HG02678 (cell line): ENCODE data around the gene ABHD12B.
"Not testable (repeated sequence)": the region's sequence is repeated elsewhere in the genome, so short reads cannot be mapped to it uniquely, and the experiment has no call there.

Source experiments
- ATAC-seq: cut with Tn5 transposase; IDR thresholded peaks from one replicate; pipeline ENCODE4 v1.9.1; 2021; ENCODE audit warnings: mild to moderate bottlenecking, moderate library complexity; ENCODE audit not compliant: unreplicated experiment

Gene ABHD12B

DNA sequence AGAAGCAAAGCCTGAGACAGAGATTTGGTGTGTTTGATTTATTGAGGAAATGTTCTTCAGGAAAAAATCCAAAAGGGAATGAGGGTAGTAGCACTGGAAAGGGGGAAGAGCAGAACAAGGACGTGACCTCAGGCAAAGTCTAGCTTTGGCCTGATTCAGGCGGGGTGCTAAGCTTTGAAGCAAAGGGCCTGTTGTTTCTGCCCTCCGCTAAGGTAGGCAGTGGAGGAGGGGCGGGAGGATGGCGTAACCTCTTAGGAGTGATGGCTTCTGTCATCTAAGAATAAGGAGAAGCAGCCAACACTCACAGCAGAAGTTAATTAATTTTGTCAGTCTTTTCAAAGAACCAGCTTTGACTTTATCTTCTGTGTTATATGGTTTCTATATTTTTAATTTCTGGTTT lies 20.4 kb downstream of the ABHD12B start:
- no peak for ATAC-seq

DNA sequence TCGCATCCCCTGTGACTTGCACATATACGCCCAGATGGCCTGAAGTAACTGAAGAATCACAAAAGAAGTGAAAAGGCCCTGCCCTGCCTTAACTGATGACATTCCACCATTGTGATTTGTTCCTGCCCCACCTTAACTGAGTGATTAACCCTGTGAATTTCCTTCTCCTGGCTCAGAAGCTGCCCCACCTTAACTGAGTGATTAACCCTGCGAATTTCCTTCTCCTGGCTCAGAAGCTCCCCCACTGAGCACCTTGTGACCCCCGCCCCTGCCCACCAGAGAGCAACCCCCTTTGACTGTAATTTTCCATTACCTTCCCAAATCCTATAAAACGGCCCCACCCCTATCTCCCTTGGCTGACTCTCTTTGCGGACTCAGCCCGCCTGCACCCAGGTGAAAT lies 24.6 kb downstream of the ABHD12B start:
- ATAC-seq, result not testable (repeated sequence)

DNA sequence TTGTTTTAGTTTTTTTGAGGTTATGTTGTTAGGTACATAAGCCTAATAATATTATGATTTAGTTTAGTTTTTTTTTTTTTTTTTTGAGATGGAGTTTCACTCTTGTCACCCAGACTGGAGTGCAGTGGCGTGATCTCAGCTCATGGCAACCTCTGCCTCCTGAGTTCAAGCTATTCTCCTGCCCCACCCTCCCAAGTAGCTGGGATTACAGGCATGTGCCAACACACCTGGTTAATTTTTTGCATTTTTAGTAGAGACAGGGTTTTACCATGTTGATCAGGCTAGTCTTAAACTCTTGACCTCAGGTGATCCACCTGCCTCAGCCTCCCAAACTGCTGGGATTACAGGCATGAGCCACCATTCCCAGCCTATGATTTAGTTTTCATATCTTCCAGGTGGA lies 25.2 kb downstream of the ABHD12B start:
- not testable (repeated sequence) for ATAC-seq

DNA sequence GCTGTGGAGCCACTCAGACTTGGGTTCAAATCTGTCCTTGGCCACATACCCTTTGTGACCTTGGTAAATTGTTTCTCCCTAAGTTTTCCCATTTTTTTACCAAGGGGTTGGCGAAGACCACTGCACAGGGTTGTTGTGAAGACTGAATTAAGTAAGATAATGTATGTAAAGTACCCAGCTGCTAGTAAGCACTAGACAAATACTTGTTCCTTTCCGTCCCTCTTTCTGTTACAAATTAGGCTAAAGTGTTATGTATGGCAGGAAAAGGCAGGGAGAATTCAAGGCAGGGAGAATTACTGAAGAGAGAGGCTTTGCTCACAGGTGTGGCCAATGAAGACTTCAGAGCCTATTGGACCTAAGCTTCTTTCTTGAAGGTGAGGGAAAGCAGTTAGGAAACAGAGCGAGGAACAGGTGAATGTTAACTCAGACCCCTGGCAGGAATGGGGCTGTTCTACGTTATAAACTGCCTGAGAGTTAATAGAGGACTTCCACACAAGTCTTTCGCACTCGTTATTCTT lies 25.9 kb downstream of the ABHD12B start:
- ATAC-seq, result no peak

DNA sequence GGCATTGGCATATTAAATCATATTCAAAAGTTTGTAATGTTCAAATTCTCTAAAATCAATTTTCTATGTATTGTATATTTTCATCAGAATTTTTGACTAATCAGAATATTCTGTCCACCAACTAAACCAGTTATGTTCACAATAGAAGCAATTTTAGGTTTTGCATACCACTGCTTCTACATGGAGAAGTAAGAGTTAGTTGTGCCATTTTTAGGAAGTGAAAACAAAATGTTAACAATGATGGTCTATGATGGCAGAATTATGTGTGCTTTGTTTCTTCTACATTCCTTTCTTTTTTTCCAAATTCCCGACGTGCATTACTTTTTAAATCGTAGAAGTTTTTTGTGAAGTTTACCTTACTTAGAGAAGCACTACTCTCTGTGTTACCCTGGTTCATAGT lies 29.5 kb downstream of the ABHD12B start:
- no peak for ATAC-seq

DNA sequence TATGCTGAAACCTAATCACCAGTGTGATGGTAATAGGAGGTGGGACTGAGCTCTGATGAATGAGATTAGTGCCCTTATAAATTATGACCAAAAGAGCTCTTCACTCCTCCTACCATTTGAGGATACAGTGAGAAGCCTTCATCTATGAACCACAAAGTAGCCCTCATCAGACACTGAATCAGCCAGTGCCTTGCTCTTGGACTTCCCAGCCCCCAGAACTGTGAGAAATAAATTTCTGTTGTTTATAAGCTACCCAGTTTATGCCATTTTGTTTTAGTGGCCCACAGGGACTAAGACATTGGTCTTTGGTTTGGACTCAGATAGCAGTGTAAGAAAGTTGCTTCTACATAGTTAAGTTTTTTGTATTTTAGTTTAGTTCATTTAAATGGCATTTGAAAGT lies 32.9 kb downstream of the ABHD12B start:
- no peak for ATAC-seq

DNA sequence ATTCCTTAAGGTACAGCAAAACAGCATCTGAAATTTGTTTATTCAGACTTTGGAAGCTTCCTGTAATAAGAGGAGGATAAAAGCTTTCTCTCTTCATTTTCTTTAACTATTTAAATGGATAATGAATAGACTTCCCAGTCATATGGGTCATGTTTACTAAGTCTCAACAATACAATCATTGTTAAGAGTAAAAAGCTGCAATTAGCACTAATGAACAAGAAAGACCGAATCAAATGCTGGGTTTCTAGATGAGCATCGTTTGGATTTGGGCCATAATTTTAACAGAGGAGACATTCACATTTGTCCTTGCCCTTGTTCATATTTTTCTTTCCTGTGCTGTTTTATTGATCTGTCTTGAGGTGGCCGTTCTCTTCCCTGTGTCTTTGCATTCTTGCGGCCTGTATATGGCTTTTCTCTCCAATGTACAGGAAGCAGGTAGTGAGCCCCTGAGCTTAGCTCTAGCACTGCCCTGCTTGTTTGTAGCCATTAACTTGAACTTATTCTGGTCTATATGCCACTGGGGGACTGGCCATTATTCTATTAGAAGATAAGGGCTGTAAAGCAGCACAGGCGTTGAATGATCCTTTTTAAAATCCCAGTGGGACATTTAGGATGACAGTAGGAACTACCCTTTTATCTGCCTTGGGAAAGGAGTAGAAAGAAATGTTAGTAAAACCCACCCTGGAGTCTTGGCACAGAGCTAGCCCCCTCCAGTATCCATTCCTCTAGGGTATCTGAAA lies 34.6 kb downstream of the ABHD12B start:
- ATAC-seq, result no peak

DNA sequence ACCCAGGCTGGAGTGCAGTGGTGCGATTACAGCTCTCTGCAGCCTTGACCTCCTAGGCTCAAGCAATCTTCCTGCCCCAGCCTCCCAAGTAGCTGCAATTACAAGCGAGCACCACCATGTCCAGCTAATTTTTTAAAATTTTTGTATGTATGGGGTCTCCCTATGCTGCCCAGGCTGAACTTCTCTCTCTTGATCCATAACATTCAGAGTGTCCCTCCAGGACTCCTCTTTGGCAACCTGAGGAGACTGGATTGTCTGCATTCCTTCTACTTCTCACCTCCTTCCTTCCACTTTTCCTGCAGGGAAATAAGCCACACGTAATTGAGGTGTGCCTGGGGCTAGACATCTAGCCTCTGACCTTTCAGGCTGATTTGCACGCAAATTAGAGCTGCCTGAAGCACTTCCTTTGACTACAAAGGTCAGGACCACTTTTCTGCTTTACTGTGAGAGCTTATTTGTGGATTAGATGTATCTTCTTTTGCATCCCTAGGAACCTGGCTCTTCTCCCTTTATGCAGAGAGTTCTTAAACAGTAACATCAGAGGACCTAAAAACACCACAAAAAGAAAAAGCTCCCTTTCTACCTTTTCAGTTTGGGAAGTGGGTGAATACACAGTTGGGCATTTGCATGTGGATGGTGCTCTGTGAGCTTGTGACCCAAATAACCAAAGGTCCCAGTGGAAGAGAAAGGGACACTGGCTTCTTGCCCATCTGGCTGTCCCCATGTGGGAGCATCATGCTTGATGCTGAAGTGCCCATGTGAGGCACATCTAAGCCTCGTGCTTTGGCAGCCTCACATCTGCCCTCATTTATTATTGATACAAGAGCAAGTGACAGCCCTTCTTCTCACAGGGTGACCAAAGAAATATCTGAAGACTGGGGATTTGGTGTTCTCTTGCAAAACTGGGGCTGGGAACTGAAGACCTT lies 38.9 kb downstream of the ABHD12B start:
- no peak for ATAC-seq

DNA sequence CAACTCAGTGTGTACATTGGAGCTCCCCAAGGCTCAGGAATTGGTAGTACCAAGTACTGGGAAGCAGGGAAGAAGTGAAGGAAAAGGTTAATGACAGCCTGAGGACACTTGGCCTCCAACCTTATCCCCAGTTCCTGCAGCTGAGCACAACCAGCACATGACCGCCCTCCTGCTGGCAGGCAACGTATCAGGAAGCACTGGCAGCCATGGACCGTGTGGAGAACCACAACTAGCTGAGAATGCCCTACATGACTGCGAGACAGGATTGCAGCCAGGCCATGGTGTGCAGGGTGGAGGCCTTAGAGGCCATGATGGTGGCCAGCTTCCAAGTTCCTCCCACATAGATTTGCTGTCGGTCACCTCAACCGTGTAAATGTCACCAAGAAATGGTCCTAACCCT lies 45.6 kb downstream of the ABHD12B start:
- no peak for ATAC-seq

DNA sequence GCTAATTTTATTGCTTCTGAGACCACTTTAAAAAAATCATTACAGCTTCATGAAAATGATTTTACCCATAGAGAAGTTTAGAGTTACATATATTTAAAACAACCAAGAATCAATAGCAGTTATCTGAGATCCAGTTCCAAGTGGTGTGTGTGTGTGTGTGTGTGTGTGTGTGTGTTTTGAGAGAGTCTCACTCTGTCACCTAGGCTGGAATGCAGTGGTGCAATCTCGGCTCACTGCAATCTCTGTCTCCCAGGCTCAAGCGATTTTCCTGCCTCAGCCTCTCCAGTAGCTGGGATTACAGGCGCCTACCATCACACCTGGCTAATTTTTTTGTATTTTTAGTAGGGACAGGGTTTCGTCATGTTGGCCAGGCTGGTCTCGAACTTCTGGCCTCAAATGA lies 47.7 kb downstream of the ABHD12B start:
- not testable (repeated sequence) for ATAC-seq

DNA sequence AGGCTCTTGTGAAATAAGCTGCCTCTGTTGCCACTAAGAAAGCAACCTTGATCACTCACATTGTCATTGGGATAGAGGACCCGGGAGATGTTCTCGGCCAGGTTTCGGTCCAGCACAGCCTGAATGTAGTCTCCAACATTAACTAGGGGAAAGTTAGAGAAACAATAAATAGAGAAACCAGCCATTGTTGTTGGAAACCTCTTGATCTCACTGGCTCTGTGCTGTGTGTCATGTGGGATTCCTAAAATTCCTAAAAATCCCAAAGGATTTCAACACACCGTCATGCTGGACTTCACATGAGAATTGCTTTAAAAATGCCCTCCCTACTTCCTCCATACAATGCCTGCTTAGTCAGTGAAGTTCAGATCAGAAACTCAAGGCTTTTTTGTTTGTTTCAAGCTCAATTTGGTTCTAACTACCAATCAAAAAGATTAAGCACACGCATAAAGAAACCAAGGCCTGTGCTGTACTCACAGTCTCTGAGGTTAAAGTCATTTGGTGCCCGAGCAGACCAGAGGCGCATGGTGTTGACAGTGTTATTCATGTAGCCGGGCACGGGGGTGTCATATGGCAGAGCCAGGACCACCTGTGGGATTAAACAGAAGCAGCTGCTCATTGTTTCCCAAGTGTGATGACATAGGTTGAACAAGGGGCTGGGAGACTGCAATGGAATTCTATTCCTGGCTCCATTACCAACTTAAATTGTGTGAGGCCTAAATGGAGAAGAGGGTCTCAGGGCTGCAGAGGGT lies 48.8 kb downstream of the ABHD12B start:
- no peak for ATAC-seq

DNA sequence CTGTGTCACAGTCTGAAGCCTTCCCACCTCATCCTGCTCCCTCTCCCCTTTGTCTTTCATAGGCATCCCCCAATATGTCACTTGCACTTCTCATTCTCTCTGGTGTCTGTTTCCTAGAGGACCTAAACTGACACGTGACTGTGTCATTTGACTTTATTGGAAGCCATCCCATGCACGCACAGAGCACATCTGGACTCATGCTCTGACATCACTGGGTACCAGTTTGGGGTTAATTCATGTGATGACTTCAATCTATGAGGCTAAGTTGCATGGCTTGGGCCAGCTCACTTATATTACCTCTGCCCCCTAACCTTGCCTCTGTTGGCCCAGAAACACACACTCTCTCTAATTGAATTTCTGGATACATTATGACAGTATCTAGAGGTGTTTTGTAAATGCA lies 51.0 kb downstream of the ABHD12B start:
- no peak for ATAC-seq

DNA sequence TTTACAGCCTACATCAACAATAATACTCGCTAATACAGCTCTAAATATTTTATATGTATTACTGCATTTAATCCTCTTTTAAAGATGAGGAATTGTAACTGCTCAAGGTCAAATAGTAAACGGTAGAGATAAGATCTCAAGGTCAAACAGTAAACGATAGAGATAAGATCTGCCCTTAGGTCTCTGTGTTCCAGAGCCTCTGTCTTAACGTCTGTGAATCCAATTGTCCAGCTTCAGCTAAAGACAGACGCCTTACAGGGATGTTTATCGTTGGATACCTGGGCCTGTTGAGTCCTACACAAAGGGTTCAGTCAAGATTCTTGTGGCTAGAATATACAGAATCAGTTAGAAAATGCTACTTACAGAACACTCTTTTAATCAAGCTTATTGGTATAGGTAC lies 52.4 kb downstream of the ABHD12B start:
- ATAC-seq, result no peak

DNA sequence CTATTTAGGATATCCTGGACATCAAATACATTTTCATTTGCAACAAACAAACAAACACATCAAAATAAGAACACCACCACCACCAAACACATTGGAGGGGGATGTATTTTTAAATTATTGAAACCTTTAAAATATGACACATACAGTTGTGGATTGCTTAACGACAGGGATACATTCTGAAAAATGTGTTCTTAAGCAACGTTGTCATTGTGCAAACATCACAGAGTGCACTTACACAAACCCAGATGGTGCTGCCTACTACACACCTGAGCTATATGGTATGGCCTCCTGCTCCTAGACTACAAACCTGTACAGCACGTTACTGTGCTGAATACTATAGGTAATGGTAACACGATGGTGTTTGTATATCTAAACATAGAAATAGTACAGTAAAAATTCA lies 53.0 kb downstream of the ABHD12B start:
- no peak for ATAC-seq

DNA sequence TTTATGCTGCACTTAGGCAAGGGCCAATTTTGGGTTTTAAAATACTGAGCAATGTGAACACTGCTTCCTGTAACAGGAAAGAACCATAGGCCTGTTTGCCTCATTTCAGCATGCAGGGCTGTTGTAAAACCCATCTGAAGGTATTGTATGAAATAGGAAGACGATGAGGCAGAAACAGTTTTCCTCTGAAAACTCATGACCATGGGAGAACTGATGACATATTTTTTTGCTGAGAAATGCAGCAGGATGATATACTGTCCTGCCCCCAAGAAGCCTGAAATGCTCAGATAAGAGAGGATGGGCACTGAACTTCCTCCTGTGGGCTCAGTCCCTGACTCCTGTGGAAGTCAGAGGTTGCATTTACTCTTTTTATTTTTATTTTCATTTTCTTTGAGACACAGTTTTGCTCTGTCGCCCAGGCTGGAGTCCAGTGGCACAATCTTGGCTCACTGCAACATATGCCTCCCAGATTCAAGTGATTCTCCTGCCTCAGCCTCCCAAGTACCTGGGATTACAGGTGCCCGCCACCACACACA lies 55.1 kb downstream of the ABHD12B start:
- ATAC-seq, result no peak

DNA sequence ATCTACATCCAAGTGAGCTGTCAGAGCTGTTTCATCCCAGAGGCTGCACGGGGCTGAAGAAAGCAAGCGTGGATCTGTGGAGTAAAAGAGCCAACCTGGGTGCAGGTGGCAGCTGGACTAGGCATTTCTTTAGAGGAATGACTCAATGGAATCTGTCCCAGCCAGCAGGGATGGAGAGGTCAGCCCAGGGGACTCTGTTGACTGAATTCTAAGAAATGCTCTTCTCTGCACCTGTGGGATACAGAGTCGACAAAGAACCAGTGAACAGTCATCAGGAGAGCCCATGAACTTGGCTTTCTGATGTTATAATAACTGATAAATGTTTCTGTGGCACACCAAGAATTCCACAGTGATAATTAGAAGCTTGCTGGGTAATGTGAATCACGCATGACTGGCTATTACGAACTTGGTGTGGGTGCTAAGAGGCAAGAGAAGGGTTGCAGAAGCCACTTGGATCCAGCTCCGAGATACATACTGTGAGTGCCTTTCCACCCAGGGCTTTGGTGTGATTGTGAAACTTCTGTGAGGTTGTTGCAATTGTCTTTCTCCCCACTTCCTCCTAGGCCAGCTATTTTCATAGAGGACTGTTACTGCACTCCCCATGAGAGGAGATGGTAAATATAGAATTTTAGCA lies 56.3 kb downstream of the ABHD12B start:
- no peak for ATAC-seq

DNA sequence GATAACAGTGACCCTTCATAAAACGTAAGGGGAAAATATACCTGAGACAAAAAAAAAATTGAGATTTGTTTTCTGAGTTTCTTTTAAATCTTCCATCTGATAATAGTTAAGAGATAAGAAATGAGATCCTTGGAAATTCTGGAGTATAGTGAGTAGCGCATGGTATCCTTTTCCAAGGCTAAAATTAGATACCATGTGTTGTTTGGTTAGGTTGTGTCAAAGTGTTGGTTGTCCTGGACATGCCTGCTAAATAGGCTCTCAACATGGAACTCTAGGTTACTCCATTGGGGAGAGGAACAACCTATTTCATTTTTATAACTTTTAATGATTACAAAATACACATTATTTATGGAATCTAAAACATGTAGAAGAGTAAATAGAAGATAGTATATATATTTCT lies 57.7 kb downstream of the ABHD12B start:
- no peak for ATAC-seq

DNA sequence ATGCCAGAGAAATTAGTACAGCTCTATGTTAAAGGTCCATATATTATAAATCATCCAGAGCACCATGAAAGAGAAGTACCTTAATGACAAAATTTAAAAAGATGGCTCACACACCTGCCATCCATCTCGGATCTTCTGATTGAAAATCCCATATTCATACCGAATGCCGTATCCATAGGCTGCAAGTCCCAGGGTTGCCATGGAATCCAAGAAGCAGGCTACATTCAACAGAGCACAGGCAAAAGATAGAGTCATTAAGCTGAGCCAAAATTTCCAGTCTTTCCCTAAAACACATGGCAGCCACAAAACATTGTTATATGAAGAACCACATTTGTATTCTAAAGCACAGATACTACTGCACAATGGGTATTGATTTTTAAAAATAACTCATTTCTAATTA lies 59.7 kb downstream of the ABHD12B start:
- no peak for ATAC-seq

DNA sequence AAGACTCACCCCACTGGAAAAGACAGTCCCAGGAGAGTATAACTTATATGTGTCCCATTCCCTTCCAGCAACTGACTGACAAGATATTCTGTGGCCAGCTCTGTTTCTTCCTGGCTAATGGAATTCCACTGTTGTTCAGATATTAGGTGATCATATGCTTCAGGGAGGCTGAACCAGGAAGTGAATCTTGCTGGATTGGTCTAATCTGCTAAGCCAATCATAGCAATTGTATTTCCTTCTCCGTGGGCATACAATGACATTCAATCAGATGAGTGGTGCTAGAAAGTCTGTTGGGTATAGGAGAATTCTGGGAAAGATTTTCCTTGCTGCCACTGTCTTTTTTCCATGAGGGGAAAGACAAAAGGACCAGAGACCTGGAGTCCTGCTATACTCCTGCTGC lies 60.3 kb downstream of the ABHD12B start:
- ATAC-seq, result no peak
